HEK293 (cell line): Measurements from ENCODE around the gene IL33.

ENCODE experiments used
- CTCF ChIA-PET: fragments of 350-600 bp; formaldehyde crosslinking; extraction: SDS; loops from one replicate; lab custom pipeline; 2021; ENCODE audit warnings: antibody characterized with exemption; lab: Yijun Ruan, JAX
- POLR2A ChIA-PET: fragments of 300-600 bp; formaldehyde crosslinking; extraction: SDS; loops from one replicate; lab custom pipeline; 2020; ENCODE audit warnings: antibody characterized with exemption, inconsistent platforms; lab: Yijun Ruan, JAX
- H3K27ac ChIP-seq: fragments of 200-500 bp; sonication (Bioruptor generic); 2 replicates; pipeline ENCODE4 v1.5.1; 2014; ENCODE audit warnings: low read depth, low read length, control low read depth, inconsistent platforms; ENCODE audit errors: extremely low read depth
- H3K36me3 ChIP-seq, 2 experiments: fragments of 200-500 bp in 1 of 2; sonication (Bioruptor generic) in 1 of 2; 1 replicate in 1 of 2; 2 replicates in 1 of 2; pipeline ENCODE4 v1.5.1; 2014 to 2017; ENCODE audit warnings: inconsistent platforms in 2 of 2, low read length in 2 of 2; ENCODE audit not compliant: control insufficient read depth in 2 of 2, insufficient read depth in 1 of 2
- H3K4me1 ChIP-seq: fragments of 200-500 bp; sonication (Bioruptor generic); 2 replicates; pipeline ENCODE4 v1.5.1; 2014; ENCODE audit warnings: mild to moderate bottlenecking, low read length, inconsistent platforms; ENCODE audit not compliant: control insufficient read depth, insufficient read depth
- H3K4me3 ChIP-seq: 2 replicates; pipeline ENCODE4 v1.5.1; 2011; ENCODE audit warnings: low read depth, mild to moderate bottlenecking, control low read depth, low read length, moderate library complexity
- H3K9me3 ChIP-seq: fragments of 200-500 bp; sonication (Bioruptor generic); 2 replicates; pipeline ENCODE4 v1.5.1; 2014; ENCODE audit warnings: low read depth, low read length, inconsistent platforms; ENCODE audit not compliant: control insufficient read depth, insufficient read depth
- GLIS1 ChIP-seq: fragments of 450-650 bp; formaldehyde crosslinking; IDR thresholded peaks from 2 replicates; pipeline ENCODE4 v1.5.1; 2016; ENCODE audit warnings: missing biosample characterization, missing genetic modification characterization
- OSR2 ChIP-seq: fragments of 450-650 bp; formaldehyde crosslinking; IDR thresholded peaks from 2 replicates; pipeline ENCODE4 v1.5.1; 2016; ENCODE audit warnings: missing biosample characterization, missing genetic modification characterization
- PRDM1 ChIP-seq: fragments of 450-650 bp; formaldehyde crosslinking; IDR thresholded peaks from 2 replicates; pipeline ENCODE4; 2016; ENCODE audit warnings: missing biosample characterization, missing genetic modification characterization
- REPIN1 ChIP-seq: fragments of 450-650 bp; formaldehyde crosslinking; IDR thresholded peaks from 2 replicates; pipeline ENCODE4 v1.5.1; 2017; ENCODE audit warnings: missing biosample characterization, missing genetic modification characterization, low read depth
- SP2 ChIP-seq: fragments of 450-650 bp; formaldehyde crosslinking; IDR thresholded peaks from 2 replicates; pipeline ENCODE4 v1.5.1; 2016; ENCODE audit warnings: missing biosample characterization, missing genetic modification characterization
- SP7 ChIP-seq: fragments of 450-650 bp; formaldehyde crosslinking; IDR thresholded peaks from 2 replicates; pipeline ENCODE4 v1.5.1; 2016; ENCODE audit warnings: missing biosample characterization, missing genetic modification characterization
- TSHZ1 ChIP-seq: fragments of 450-650 bp; formaldehyde crosslinking; IDR thresholded peaks from 2 replicates; pipeline ENCODE4 v1.5.1; 2016; ENCODE audit warnings: missing biosample characterization, missing genetic modification characterization, borderline replicate concordance
- ZBTB1 ChIP-seq: fragments of 450-650 bp; formaldehyde crosslinking; IDR thresholded peaks from 2 replicates; pipeline ENCODE4 v1.5.1; 2016; ENCODE audit warnings: missing biosample characterization, missing genetic modification characterization
- ZBTB20 ChIP-seq: fragments of 450-650 bp; formaldehyde crosslinking; IDR thresholded peaks from 2 replicates; pipeline ENCODE4 v1.5.1; 2016; ENCODE audit warnings: missing biosample characterization, missing genetic modification characterization
- ZNF174 ChIP-seq: fragments of 450-650 bp; formaldehyde crosslinking; IDR thresholded peaks from 2 replicates; pipeline ENCODE4 v1.5.0; 2017; ENCODE audit warnings: missing biosample characterization, mild to moderate bottlenecking, missing genetic modification characterization
- ZNF202 ChIP-seq: fragments of 450-650 bp; formaldehyde crosslinking; IDR thresholded peaks from 2 replicates; pipeline ENCODE4 v1.5.1; 2016; ENCODE audit warnings: missing biosample characterization, missing genetic modification characterization, borderline replicate concordance
- ZNF221 ChIP-seq: fragments of 450-650 bp; formaldehyde crosslinking; IDR thresholded peaks from 2 replicates; pipeline ENCODE4 v1.5.1; 2017; ENCODE audit warnings: missing biosample characterization, missing genetic modification characterization, borderline replicate concordance
- ZNF426 ChIP-seq: fragments of 450-650 bp; formaldehyde crosslinking; IDR thresholded peaks from 2 replicates; pipeline ENCODE4 v1.5.1; 2017; ENCODE audit warnings: missing biosample characterization, missing genetic modification characterization, mild to moderate bottlenecking, inconsistent platforms, moderate library complexity
- ZNF513 ChIP-seq: fragments of 450-650 bp; IDR thresholded peaks from 2 replicates; pipeline ENCODE4 v1.5.1; 2018; ENCODE audit warnings: missing biosample characterization, missing genetic modification characterization
- ZNF521 ChIP-seq: fragments of 450-650 bp; formaldehyde crosslinking; IDR thresholded peaks from 2 replicates; pipeline ENCODE4 v1.5.1; 2017; ENCODE audit warnings: missing biosample characterization, mild to moderate bottlenecking, missing genetic modification characterization
- ZNF596 ChIP-seq: fragments of 450-650 bp; IDR thresholded peaks from 2 replicates; pipeline ENCODE4 v1.5.0; 2018; ENCODE audit warnings: missing biosample characterization, mild to moderate bottlenecking, missing genetic modification characterization, moderate library complexity
- ZNF626 ChIP-seq: fragments of 450-650 bp; sonication (Bioruptor Pico); formaldehyde crosslinking; IDR thresholded peaks from 2 replicates; pipeline ENCODE4 v1.5.1; 2018; ENCODE audit warnings: missing biosample characterization, missing genetic modification characterization, inconsistent platforms
- ZNF629 ChIP-seq: fragments of 450-650 bp; formaldehyde crosslinking; IDR thresholded peaks from 2 replicates; pipeline ENCODE4 v1.5.1; 2017; ENCODE audit warnings: missing biosample characterization, missing genetic modification characterization
- ZNF639 ChIP-seq: fragments of 450-650 bp; formaldehyde crosslinking; IDR thresholded peaks from 2 replicates; pipeline ENCODE4 v1.5.1; 2016; ENCODE audit warnings: missing biosample characterization, missing genetic modification characterization
- ZNF645 ChIP-seq: fragments of 450-650 bp; formaldehyde crosslinking; IDR thresholded peaks from 2 replicates; pipeline ENCODE4; 2016; ENCODE audit warnings: missing biosample characterization, missing genetic modification characterization
- ZSCAN23 ChIP-seq: fragments of 450-650 bp; formaldehyde crosslinking; IDR thresholded peaks from 2 replicates; pipeline ENCODE4 v1.5.1; 2016; ENCODE audit warnings: missing biosample characterization, missing genetic modification characterization
- ZSCAN30 ChIP-seq: fragments of 450-650 bp; IDR thresholded peaks from 2 replicates; pipeline ENCODE4 v1.5.1; 2018; ENCODE audit warnings: missing biosample characterization, mild to moderate bottlenecking, missing genetic modification characterization, moderate library complexity

IL33 gene

GRCh38 chr9:6239048-6239461 is 23.4 kb downstream of the IL33 start:
- Histone ChIP-seq H3K27ac (no peak overlapping the region), H3K4me3 (no peak overlapping the region), H3K4me1 (no peaks in the 10 kb centered on the region), H3K9me3 (no peaks in the 10 kb centered on the region), H3K36me3 (no peaks in the 10 kb centered on the region)
- ChIA-PET POLR2A (no interaction called here), CTCF (interaction anchor here (0.6 to 0.7 kb wide), 2 partner anchors 34 to 185 kb away, joined by 3 read pairs; no protein-coding TSS in a partner anchor)
- no peak for TF ChIP-seq ZNF596
- no peak for TF ChIP-seq ZSCAN23 (tag by site-specific recombination)
- no peak for TF ChIP-seq REPIN1 (tag by site-specific recombination)
- no peak for TF ChIP-seq ZNF513 (tag by site-specific recombination)
- no peak for TF ChIP-seq ZNF626 (tag by site-specific recombination)
- no peak for TF ChIP-seq ZNF639

GRCh38 chr9:6239694-6240093 is 24.1 kb downstream of the IL33 start:
- POLR2A ChIA-PET: no interaction called here
- TF ChIP-seq TSHZ1 (tag by site-specific recombination) (no peak), ZNF645 (no peak), ZNF426 (tag by site-specific recombination) (no peak), GLIS1 (no peak), ZSCAN30 (no peak), ZNF202 (tag by site-specific recombination) (no peak), ZBTB1 (tag by site-specific recombination) (no peak), ZBTB20 (tag by site-specific recombination) (no peak), ZNF221 (tag by site-specific recombination) (no peak), ZNF521 (tag by site-specific recombination) (no peak), ZNF629 (tag by site-specific recombination) (no peak), SP7 (tag by site-specific recombination) (no peak), PRDM1 (no peak), ZNF174 (tag by site-specific recombination) (no peak), SP2 (no peak), OSR2 (tag by site-specific recombination) (no peak)
- TF ChIP-seq, all 188 proteins: peak for 0
- no peaks in the 10 kb centered on the region for H3K4me1 ChIP-seq
- H3K27ac ChIP-seq: no peak overlapping the region
- no peaks in the 10 kb centered on the region for H3K9me3 ChIP-seq
- H3K36me3 ChIP-seq: no peaks in the 10 kb centered on the region
- no peak overlapping the region for H3K4me3 ChIP-seq
- CTCF ChIA-PET: no interaction called here
